Natural killer cell (primary cell): ENCODE measurements around the gene POU2F1. TPM values are rescaled to one million over a fixed set of nuclear protein-coding genes. Genes with fewer than 3 reads are reported as not detected.

Source experiments
- ATAC-seq, 3 donors: fragments of 150-1000 bp in 2 of 3; fragments of 200-7000 bp in 1 of 3; cut with Tn5 transposase; 1 replicate in 1 of 3; 2 replicates in 2 of 3; pipeline ENCODE4 v1.10.0; 2021; ENCODE audit warnings: mild to moderate bottlenecking in 2 of 3, moderate library complexity in 2 of 3
- DNase-seq, 2 donors: peaks; one replicate each; pipeline versions ENCODE4 v3.0.0 to v3.0.0-alpha.2; 2013 to 2021; ENCODE audit warnings: mixed read lengths in 1 of 2
- H3K27ac ChIP-seq: one replicate; pipeline ENCODE4 v1.5.1; 2013; ENCODE audit warnings: mild to moderate bottlenecking, low read length
- H3K27me3 ChIP-seq: one replicate; pipeline ENCODE4 v1.6.1; 2013; ENCODE audit warnings: low read length; ENCODE audit not compliant: control insufficient read depth, insufficient read depth
- H3K36me3 ChIP-seq: one replicate; pipeline ENCODE4 v1.6.1; 2013; ENCODE audit warnings: low read length; ENCODE audit not compliant: control insufficient read depth, insufficient read depth
- H3K4me1 ChIP-seq: one replicate; pipeline ENCODE4 v1.6.1; 2013; ENCODE audit warnings: low read length; ENCODE audit not compliant: control insufficient read depth, insufficient read depth
- H3K4me3 ChIP-seq: one replicate; pipeline ENCODE4 v1.5.1; 2013; ENCODE audit warnings: low read length
- H3K9me3 ChIP-seq: one replicate; pipeline ENCODE4 v1.6.1; 2013; ENCODE audit warnings: low read length; ENCODE audit not compliant: control insufficient read depth, insufficient read depth
- H3K27ac Mint-ChIP-seq, 2 donors: one replicate each; pipeline ENCODE4 v1.8.0; 2022; ENCODE audit warnings: mild to moderate bottlenecking in 2 of 2, mixed read lengths in 2 of 2, moderate library complexity in 1 of 2
- H3K27me3 Mint-ChIP-seq, 2 donors: one replicate each; pipeline ENCODE4 v1.8.0; 2022; ENCODE audit warnings: low read depth in 2 of 2, mixed read lengths in 2 of 2
- H3K36me3 Mint-ChIP-seq: one replicate; pipeline ENCODE4 v1.8.0; 2022; ENCODE audit warnings: mixed read lengths
- H3K4me1 Mint-ChIP-seq, 2 donors: one replicate each; pipeline ENCODE4 v1.8.0; 2022; ENCODE audit warnings: mixed read lengths in 2 of 2
- H3K4me3 Mint-ChIP-seq: one replicate; pipeline ENCODE4 v1.8.0; 2022; ENCODE audit warnings: mild to moderate bottlenecking, moderate library complexity, mixed read lengths
- H3K9me3 Mint-ChIP-seq, 2 donors: one replicate each; pipeline ENCODE4 v1.8.0; 2022; ENCODE audit warnings: mixed read lengths in 2 of 2
- WGBS: methylation state at CpG from one replicate; pipeline ENCODE4 v1.1.7; 2013; ENCODE audit warnings: missing lambda C conversion rate; ENCODE audit not compliant: insufficient coverage; 5-methylcytosine and 5-hydroxymethylcytosine counted together
- intact Hi-C: fragments of 100-400 bp; cut with micrococcal nuclease; formaldehyde crosslinking; loops from one replicate; pipeline ENCODE4 v1.14.2; 2022
- total RNA-seq, 4 donors: library from RNA; stranded (reverse); fragments of 120-200 nt in 1 of 4; gene quantifications; one replicate each; pipeline versions ENCODE4 v1.2.3 to v1.2.4, GENCODE V29; 2013 to 2022
- TF ChIP-seq, protein P1 (sequence below): fragments of 200-600 bp; IDR thresholded peaks from one replicate; pipeline ENCODE4 v1.8.0; 2022; ENCODE audit warnings: antibody characterized with exemption

Gene POU2F1
- total RNA-seq, 3 donors from 2014 or later (not counting 1 experiment from before 2014, with no cell fraction given), result 39.8 to 44.6 (median 40.9) TPM

DNA sequence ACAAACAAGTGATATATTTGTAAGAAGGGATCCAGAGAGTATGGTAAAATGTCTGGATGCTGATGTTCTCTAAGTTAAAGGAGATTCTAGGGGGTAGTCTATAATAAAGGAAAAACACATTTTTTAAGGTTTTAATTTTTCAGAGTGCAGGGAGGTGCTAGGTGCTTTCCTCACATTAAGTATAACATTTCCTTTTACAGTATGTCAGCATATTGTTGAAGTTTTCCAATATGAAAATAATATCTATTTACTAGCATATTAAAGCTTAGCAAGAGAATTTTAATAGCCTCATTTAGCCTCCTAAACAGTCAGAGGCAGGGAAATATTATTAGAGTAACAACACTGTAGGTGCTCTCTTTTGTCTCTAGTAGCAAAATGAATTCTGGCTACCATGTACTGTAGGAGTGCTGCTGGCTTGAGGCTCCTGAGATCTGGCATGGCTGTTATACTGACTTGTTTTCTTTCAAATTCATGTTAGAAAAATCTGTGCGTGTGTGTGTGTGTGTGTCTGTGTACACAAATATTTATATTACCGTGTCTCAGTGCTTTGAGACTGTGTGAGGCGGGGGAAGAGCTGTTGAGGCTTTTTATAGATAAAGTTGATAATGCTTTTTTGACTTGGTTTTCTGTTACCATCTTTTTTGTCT is 71.0 kb downstream of the POU2F1 start:
- DNase-seq, result no peak
- no peak overlapping the region for H3K27ac Mint-ChIP-seq
- no peaks in the 10 kb centered on the region for H3K27me3 ChIP-seq
- H3K27ac ChIP-seq, result no peak overlapping the region
- TF ChIP-seq, protein P1, sequence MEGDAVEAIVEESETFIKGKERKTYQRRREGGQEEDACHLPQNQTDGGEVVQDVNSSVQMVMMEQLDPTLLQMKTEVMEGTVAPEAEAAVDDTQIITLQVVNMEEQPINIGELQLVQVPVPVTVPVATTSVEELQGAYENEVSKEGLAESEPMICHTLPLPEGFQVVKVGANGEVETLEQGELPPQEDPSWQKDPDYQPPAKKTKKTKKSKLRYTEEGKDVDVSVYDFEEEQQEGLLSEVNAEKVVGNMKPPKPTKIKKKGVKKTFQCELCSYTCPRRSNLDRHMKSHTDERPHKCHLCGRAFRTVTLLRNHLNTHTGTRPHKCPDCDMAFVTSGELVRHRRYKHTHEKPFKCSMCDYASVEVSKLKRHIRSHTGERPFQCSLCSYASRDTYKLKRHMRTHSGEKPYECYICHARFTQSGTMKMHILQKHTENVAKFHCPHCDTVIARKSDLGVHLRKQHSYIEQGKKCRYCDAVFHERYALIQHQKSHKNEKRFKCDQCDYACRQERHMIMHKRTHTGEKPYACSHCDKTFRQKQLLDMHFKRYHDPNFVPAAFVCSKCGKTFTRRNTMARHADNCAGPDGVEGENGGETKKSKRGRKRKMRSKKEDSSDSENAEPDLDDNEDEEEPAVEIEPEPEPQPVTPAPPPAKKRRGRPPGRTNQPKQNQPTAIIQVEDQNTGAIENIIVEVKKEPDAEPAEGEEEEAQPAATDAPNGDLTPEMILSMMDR, result no peak
- H3K27me3 Mint-ChIP-seq, result no peaks in the 10 kb centered on the region
- no peak overlapping the region for H3K4me3 ChIP-seq
- H3K4me1 Mint-ChIP-seq, result peaks cover 51 to 53% of the 10 kb centered on the region in 2 donors
- WGBS, result 94% methylated on average over 2 of the region's 3 CpGs
- H3K36me3 Mint-ChIP-seq, result no peaks in the 10 kb centered on the region
- H3K9me3 ChIP-seq, result no peaks in the 10 kb centered on the region
- H3K36me3 ChIP-seq, result no peaks in the 10 kb centered on the region
- intact Hi-C loops, result no loop called here
- no peak for ATAC-seq
- H3K9me3 Mint-ChIP-seq, result no peaks in the 10 kb centered on the region
- no peak overlapping the region for H3K4me3 Mint-ChIP-seq
- peaks cover 3% of the 10 kb centered on the region for H3K4me1 ChIP-seq

DNA sequence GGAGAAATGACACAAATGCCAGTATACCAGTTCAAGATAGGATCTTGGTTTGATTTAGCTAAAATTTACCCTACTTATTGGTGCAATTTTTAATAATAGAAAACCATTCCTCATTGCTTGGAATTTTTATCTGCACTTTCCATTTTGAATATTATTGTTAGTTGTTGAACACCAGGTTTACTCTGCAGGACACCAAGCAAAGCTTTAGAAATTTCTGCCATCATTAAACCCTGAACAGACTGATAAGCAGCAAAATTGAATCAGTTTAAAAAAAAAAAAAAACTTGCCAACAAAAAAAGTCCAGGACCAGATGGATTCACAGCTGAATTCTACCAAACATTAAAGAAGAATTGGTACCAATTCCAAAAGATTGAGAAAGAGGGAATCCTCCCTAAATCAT is 71.5 kb downstream of the POU2F1 start:
- Mint-ChIP-seq H3K27me3 (no peaks in the 10 kb centered on the region), H3K27ac (no peak overlapping the region), H3K36me3 (no peaks in the 10 kb centered on the region), H3K4me1 (peaks cover 48 to 50% of the 10 kb centered on the region in 2 donors), H3K9me3 (no peaks in the 10 kb centered on the region), H3K4me3 (no peak overlapping the region)
- intact Hi-C loops, result no loop called here
- TF ChIP-seq, protein P1, result no peak
- Histone ChIP-seq H3K27ac (no peak overlapping the region), H3K9me3 (no peaks in the 10 kb centered on the region), H3K27me3 (no peaks in the 10 kb centered on the region), H3K36me3 (no peaks in the 10 kb centered on the region), H3K4me3 (no peak overlapping the region), H3K4me1 (peaks cover 3% of the 10 kb centered on the region)
- no peak for DNase-seq
- no peak for ATAC-seq

- ATAC-seq (no peak), DNase-seq (no peak)
- H3K36me3 Mint-ChIP-seq, result no peaks in the 10 kb centered on the region
- Histone ChIP-seq H3K4me1 (peaks cover 3% of the 10 kb centered on the region), H3K36me3 (no peaks in the 10 kb centered on the region), H3K9me3 (no peaks in the 10 kb centered on the region), H3K27me3 (no peaks in the 10 kb centered on the region), H3K4me3 (no peak overlapping the region), H3K27ac (no peak overlapping the region)
- intact Hi-C loops, result no loop called here
- no peak overlapping the region for H3K27ac Mint-ChIP-seq
- no peak overlapping the region for H3K4me3 Mint-ChIP-seq
- H3K27me3 Mint-ChIP-seq, result no peaks in the 10 kb centered on the region
- TF ChIP-seq, protein P1, result no peak
- peaks cover 47 to 51% of the 10 kb centered on the region in 2 donors for H3K4me1 Mint-ChIP-seq
- no peaks in the 10 kb centered on the region for H3K9me3 Mint-ChIP-seq
- WGBS, result 70% methylated on average over 3 of the region's 4 CpGs
Observed at GRCh38 chr1:167293057-167293456, 72.4 kb downstream of the POU2F1 start.

GRCh38 chr1:167294528-167294927 is 73.8 kb downstream of the POU2F1 start:
- TF ChIP-seq, protein P1, result no peak
- no peaks in the 10 kb centered on the region for H3K36me3 Mint-ChIP-seq
- H3K4me1 Mint-ChIP-seq, result peaks cover 39 to 46% of the 10 kb centered on the region in 2 donors
- H3K27me3 Mint-ChIP-seq, result no peaks in the 10 kb centered on the region
- peak in 1 of 3 donors; percentile 59 for ATAC-seq
- Histone ChIP-seq H3K9me3 (no peaks in the 10 kb centered on the region), H3K27me3 (no peaks in the 10 kb centered on the region), H3K27ac (no peak overlapping the region), H3K4me3 (no peak overlapping the region), H3K36me3 (no peaks in the 10 kb centered on the region), H3K4me1 (no peaks in the 10 kb centered on the region)
- H3K4me3 Mint-ChIP-seq, result no peak overlapping the region
- no peak overlapping the region for H3K27ac Mint-ChIP-seq
- no peaks in the 10 kb centered on the region for H3K9me3 Mint-ChIP-seq
- WGBS, result 100% methylated on average over 1 of the region's 2 CpGs
- intact Hi-C loops, result no loop called here
- DNase-seq, result no peak
